Umbilical cord (tissue), 2 donors: ENCODE measurements around the gene ARMCX6. TPM values are rescaled to one million over a fixed set of nuclear protein-coding genes. Genes with fewer than 3 reads are reported as not detected.
"Not testable (repeated sequence)": the region's sequence is repeated elsewhere in the genome, so short reads cannot be mapped to it uniquely, and the experiment has no call there.

Experiments used
- DNase-seq: peaks from one replicate; pipeline ENCODE4 v3.0.0-alpha.2; 2015; ENCODE audit warnings: low spot score
- total RNA-seq: library from RNA; depleted of rRNA; stranded (reverse); fragments of >200 nt; gene quantifications from one replicate; pipeline ENCODE4 v1.2.3, GENCODE V29; 2014; ENCODE audit warnings: low replicate concordance; ENCODE audit not compliant: insufficient read depth

The ARMCX6 gene
- 29.4 TPM for total RNA-seq

DNA sequence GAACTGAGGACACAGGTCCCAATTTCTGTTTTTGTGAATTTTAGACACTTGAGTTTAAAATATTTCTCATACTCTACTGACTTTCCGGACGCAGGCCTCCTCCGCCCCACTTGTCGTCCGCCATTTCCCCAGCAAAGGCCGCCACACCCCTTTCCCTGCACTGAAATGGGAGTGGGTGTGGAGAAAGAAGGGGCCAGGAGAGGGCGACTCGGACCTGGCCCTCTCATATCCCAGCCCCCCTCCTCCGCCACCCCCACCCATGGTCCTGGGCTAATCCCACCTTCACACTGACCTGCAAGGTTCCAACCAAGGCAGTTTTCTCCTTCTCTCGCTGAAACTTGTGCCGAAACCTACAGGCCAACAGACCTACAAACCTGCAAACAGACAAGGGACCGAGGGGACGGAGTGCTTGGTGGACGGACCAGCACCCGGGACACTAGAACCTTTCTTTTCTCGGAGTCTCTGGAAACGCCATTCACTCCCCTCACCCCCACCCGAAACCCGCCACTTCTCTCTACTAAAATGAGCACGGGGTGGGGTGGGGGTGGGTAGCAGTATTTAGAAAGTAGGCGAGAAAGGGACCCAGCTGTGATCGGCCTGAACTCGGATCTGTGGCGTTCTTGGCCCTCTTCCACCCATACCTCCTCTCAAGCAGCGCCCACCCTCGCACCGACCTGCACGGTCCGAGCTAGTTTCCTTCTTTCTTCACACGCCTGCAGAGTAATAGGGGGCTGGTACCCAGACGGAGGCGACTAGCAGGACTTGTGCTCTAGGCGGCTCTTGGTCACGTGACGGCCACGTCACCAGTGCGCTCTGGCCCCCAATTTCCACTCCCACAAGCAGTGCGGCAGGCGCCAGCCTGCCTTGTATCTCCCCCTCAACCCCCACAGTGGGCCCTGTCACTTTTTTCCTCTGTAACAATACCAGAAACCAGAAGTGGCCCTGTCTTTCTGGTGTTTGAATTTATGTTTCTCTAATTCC, at the start of gene ARMCX6:
Gene ARMCX6 (minus strand): TSS at position 790 of the 981 bp plus-strand sequence. CDS start 1,380 bp downstream, outside the sequence.
- peak; percentile 89 for DNase-seq

- peak; percentile 73 for DNase-seq
Measured at GRCh38 chrX:101659601-101660063, 41.8 kb upstream of the ARMCX6 start, which contains the start of gene ARMCX2. Gene ARMCX2, minus strand, starts transcription at chrX:101659850. Its CDS starts 2,262 bp downstream, at chrX:101657588.

GRCh38 chrX:101658661-101659491, 41.1 kb upstream of the ARMCX6 start:
- DNase-seq, result peak; percentile 68

DNA sequence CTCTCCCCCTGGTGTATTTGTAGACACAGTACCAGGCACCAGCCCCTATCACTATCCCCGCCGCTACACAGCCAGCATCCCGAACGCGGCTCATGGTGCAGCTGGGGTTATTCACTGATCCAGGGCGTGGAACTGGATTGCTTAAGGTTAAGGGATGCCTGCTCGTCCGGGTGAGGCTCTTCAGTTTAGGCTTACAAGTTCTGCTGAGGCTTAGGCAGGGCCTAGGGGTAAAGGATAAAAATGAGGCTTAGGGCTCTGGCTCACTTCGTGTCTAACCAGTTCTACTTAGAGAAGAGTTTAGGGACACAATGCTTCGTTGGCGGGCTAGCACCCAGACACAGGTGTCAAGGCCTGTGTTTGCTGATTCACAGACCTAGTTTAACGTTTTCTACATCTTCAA, 39.7 kb upstream of the ARMCX6 start:
- DNase-seq, result no peak

DNA sequence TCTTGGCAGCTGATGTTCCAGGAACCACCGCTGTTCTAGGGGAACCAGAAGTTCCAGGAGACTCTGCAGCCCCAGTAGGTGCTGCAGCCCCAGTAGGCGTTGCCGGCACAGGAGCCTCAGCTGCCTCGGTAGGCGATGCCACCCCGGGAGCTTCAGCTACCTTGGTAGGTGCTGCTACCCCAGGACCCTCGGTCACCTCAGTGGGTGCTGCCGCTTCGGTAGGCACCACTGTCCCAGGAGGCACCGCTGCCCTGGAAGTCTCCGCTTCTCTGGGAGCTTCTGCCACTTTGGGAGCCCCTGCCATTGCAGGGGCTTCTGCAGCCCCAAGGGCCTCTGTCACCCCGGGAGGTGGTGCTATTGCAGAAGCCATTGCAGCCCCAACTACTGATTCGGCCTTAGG, 39.0 kb upstream of the ARMCX6 start:
- DNase-seq, result no peak

- DNase-seq, result no peak
Measured at GRCh38 chrX:101655534-101655933, 37.7 kb upstream of the ARMCX6 start.

DNA sequence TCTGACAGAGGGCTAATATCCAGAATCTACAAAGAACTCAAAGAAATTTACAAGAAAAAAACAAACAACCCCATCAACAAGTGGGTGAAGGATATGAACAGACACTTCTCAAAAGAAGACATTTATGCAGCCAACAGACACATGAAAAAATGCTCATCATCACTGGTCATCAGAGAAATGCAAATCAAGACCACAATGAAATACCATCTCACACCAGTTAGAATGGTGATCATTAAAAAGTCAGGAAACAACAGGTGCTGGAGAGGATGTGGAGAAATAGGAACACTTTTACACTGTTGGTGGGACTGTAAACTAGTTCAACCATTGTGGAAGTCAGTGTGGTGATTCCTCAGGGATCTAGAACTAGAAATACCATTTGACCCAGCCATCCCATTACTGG, 29.9 kb upstream of the ARMCX6 start:
- DNase-seq, result not testable (repeated sequence)

- no peak for DNase-seq
Measured at GRCh38 chrX:101642093-101642492, 24.3 kb upstream of the ARMCX6 start.

GRCh38 chrX:101639583-101639982, 21.8 kb upstream of the ARMCX6 start:
- no peak for DNase-seq

- DNase-seq, result peak; percentile 42
Measured at GRCh38 chrX:101619364-101619763, 1.6 kb upstream of the ARMCX6 start.

DNA sequence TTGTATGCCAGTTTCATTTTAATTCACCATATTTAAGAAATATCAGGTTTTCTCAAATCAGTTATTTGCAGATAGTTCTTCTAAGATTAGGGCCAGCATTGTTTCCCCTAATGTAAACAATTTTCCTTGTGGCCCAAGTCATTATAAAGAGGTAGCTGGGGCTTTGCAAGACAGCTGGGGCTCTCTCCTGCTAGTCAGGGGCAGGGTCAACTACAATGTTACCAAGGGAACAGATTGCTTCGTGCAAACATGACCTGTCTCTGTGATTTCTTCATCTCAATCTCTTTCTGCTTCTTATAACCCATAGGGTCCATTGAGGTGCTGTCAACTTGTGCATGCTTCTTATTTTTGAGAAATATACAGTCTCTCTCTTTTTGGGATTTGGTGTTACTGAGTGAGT, 12.1 kb downstream of the ARMCX6 start:
- DNase-seq, result no peak

DNA sequence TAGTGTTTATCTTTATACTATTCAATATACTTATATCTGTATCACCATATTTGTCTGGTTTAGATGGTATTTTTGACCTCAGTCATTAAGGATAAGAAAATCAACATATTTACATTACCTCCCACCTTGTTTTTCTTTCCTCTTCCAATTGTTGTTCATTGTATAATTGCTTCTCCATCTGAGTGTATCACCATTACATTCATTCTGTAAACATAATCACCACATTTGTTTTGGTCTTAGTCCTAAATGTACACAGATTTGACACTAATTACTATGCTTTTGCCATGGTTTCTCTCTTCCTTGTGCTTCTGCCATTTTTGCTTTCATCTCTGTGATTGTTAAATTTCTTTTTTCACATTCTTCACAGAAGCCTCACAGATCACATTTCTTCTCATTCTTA, 12.7 kb downstream of the ARMCX6 start:
- no peak for DNase-seq

GRCh38 chrX:101602077-101602476, 15.7 kb downstream of the ARMCX6 start:
- DNase-seq, result no peak

DNA sequence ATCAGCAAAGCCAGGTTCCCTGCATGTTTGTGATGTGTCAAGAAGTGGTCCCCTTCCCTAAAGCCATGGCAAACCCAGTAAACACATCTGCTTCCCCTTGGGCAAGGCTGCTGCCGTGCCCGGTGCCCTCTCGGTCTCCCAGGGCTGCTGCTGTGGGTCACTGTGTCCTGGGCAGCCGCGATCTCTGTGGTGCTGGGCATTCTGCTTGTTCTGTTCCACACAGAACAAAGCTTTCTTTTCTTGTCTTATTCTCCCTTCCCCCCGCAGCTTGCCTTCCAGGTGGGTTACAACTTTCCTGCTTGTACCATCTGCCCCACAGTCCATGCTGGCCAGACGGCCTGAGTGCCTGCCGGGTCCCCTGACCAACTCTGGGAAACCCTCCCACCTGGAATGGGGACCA, 18.2 kb downstream of the ARMCX6 start:
- DNase-seq, result not testable (repeated sequence)

DNA sequence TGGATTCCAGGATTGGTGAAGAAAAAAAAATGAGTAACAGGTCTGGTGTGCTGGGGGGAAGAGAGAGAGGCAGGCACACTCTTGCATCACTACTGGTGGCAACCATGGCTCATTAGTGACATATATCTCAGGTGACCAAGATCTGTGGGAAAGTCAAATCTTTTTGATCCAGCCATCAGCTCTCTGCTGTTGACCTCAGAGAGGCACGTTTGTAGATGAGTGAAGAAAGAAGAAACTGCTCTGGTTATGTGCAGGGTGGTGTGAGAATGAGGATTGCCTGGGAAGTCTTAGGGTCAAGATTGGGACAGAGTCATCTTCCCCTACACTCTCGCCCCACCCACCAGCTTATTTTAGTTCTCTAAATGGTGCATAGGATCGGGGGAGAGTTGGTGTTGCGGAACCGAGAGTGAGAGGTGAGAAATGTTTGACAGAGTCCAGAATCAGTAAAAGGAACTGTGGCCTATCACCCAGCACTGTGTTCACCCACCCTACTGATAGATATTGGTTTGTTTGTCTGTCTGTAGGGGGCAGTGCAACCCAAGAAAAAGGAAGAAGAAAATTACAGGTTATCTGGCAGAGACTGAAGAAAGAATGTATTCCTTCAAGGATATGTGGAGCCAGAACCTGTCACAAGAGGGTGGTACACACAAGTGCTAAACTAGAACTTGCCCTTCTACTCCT, 21.9 kb downstream of the ARMCX6 start:
- DNase-seq, result peak; percentile 77

Other genes starting within 250 kb of the ARMCX6 start
- 6.5 TPM for gene BTK, start 231.8 kb downstream of the ARMCX6 start, total RNA-seq
- gene RPL36A, start 227.0 kb downstream of the ARMCX6 start, total RNA-seq, result 283 TPM
- 20.2 TPM for gene GLA, start 210.1 kb downstream of the ARMCX6 start, total RNA-seq
- 54.2 TPM for gene HNRNPH2, start 209.8 kb downstream of the ARMCX6 start, total RNA-seq
- 11.6 TPM for gene ARMCX4, start 132.5 kb downstream of the ARMCX6 start, total RNA-seq
- 54.4 TPM for gene ARMCX1, start 67.5 kb downstream of the ARMCX6 start, total RNA-seq
- 60.9 TPM for gene ARMCX3, start 5.2 kb upstream of the ARMCX6 start, total RNA-seq
- 96.3 TPM for gene ARMCX2, start 41.9 kb upstream of the ARMCX6 start, total RNA-seq